NCI-H2171 treated with DMSO at 0.1 percent for 48 hours (cell line): Measurements from ENCODE around the gene TMBIM1.

Experiments
- DNase-seq: peaks from one replicate; lab custom pipeline; 2025; lab: John Stamatoyannopoulos, UW

Gene TMBIM1

GRCh38 chr2:218256612-218257350, 35.5 kb downstream of the TMBIM1 start:
- DNase-seq = no peak

DNA sequence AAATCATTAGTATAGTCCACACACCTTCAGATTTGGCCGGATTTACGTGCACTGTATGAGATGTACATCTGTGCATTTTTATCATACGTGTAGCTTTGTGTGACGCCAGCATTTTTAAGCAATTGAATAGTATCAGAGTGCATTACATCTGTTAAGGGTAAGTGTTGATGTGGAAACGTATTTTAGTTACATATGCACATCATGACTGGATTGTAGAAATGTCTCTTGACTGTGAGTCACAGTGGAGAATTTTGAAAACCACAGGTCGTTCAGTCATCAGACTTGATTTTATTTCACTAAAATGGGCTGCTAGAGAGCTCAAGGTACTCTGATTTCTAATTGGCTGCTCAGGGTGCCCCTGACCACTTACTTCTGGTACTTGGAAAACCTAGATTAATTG, 36.9 kb downstream of the TMBIM1 start:
- DNase-seq = no peak

DNA sequence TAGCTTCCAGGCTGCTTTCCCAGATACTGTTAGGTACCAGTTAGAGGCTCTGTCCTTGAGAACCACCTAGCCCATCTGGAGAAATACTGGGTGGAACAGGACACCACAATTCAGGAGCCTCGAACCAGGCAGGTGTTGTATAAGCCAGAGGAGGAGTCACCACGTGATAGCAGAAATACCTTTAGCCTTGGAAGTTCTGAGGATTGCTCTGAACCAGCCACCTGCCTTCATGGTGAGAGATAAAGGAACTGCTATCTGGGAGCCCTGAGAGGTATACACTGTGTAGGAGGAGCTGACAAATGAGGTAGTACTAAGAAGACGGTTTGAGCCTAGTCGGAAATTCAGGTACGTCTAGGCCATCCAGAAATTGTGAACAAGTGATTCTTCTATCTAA, 39.1 kb downstream of the TMBIM1 start:
- no peak for DNase-seq

DNA sequence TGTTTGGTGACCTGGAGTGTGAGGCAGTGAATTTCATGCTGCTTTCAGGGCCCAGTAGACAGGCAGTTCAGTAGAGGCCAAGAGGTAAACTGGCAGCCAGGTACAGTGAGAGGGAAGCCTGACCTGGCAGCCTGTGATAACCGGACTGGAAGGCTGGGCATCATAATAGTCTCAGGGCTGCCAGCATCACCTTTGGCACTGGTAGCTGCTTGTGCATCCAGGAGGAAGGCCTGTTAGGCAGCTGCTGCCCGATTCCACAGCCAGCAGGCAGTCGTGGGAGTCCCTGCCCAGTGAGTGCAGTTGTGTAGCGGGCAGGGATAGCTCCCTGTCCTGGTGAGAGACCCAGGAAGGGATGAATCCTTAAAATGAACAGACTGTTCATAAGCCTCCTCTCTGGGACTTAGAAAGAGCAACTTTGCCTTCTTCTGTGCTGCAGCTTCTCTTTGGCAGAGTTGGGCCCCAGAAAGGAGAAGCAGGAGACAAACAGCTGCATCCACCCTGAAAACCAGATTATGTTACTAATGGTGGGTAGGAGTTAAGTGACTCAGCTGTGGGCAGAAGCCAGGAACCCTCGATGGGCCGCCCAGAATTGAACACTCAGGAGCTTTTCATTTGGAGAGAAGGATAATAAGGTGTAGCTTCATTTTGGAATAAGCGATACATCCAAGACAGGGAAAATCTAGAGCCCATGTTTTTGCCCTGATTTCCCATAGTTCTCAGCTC, 39.6 kb downstream of the TMBIM1 start:
- DNase-seq = no peak

DNA sequence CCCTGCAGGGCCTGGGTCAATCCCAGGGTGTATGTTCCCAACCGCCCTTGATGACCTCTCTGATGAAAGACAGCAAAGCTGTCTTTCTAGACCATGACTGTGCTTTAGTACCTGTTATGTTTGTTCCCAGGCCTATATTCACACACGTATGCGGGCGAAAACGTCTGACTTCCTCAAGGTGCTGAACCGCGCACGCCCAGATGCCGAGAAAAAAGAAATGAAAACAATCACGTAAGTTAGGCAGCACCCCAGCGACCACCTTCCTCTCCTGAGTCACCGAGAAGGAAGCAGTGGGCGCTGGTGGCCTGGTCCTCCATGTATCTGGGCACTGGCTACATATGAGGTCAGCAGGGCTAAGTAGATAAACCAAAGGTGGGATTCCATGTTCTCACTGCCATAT, 42.6 kb downstream of the TMBIM1 start:
- DNase-seq = no peak

DNA sequence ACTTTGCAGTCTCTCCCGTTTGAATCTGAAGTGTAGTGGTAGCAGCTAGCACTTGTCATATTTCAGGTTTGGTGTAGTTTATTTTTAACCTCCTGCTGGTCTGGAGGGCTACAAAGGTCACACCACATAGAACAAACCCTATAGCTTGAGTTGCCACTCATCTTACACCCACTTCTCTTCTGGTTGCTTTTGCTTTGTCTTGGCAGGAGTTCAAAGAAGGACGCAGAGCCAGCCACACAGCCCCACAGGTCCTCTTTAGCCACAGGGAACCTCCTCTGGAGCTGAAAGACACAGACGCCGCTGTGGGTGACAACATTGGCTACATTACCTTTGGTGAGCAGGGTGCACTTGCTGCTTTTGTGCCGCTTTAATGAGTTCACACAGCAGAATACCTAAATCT, 47.1 kb downstream of the TMBIM1 start:
- DNase-seq = no peak

- DNase-seq = no peak
Measured at GRCh38 chr2:218244665-218245064, 47.6 kb downstream of the TMBIM1 start.

- DNase-seq = no peak
Measured at GRCh38 chr2:218244204-218244603, 48.1 kb downstream of the TMBIM1 start.

DNA sequence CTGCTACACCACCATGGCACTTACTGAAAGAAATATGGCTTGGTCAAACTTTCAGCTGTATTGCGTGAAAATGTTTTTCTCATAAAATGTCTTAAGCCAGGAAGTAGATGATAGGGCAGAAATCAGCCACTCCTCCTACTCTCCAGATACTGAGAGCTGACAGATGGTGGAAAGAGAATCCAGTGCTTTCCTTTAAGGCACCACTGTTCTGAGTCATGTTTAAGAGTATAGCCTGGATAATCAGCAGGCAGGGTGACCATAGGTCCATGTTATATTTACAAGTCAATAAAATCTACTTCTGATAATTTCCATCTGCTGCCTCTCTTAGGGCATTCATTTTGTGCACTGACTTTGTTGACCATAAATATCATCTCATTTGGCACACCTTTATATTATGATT, 53.4 kb downstream of the TMBIM1 start:
- DNase-seq = no peak

DNA sequence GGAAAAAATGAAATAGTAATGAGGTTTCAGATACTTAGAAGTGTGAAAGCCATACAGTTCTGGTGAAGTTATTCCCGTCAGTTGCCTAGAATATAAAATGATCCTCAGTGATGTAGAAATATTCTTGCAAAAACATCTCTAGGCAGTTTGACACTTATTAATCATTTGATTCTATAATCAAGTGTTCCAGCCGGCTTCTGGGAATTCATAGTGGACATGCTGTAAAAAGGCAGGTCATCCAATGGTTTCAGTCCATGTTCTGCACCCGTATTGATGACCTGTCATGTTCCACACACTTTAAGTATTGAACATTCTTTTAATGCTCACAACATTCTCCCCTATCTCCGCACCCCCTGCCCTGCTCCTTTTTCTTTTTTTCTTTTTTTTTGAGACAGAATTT, 55.5 kb downstream of the TMBIM1 start:
- DNase-seq = no peak

GRCh38 chr2:218235017-218235416, 57.3 kb downstream of the TMBIM1 start:
- no peak for DNase-seq

GRCh38 chr2:218234521-218234920, 57.8 kb downstream of the TMBIM1 start:
- DNase-seq = no peak

DNA sequence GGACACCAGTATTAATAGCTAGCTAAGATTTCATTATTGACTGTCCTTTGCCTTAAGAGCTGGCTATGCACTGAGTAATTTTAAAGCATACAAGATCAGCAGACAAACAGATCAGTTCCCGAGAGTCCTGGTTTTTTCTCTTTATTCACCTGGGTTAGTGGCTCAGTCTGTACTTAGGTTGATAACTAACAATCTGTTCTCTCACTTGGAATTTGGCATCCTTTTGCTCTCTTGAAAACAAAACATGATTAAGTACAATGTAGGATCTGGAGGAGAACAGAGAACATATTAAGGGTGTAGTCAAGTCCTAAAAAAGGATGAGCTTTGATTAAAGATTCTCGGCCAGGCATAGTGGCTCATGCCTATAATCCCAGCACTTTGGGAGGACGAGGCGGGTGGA, 58.8 kb downstream of the TMBIM1 start:
- no peak for DNase-seq

GRCh38 chr2:218230882-218231281, 61.4 kb downstream of the TMBIM1 start:
- no peak for DNase-seq

DNA sequence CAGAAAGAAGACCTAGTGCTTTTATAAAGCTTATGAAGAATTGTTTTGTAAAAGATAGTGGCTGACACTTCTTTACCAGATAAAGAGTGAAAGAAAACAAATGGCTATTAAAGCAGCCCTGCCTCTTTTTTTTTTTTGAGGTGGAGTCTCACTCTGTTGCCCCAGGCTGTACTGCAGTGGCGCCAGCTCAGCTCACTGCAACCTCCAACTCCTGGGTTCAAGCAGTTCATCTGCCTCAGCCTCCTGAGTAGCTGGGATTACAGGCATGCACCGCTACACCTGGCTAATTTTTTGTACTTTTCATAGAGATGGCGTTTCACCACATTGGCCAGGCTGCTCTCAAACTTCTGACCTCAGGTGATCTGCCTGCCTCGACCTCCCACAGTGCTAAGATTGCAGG, 62.5 kb downstream of the TMBIM1 start:
- no peak for DNase-seq

DNA sequence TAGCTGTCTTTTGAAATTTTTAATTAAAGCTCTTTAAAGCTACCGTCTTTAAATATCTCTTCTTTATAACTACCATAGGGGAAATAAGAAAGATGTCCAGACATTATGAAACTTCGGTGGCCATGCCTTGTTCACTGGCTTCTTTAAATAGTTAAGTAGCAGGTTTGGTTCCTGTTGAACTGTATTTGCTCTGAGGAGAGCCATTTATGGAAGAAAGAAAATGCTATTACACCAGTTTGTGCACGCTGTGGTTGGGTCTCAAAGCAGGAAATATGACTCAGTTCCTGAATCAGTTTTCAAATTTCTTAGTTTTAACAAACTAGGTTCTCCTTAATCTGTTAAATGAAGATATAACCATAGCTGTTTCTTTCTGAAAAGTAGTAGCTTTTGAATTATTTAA, 63.1 kb downstream of the TMBIM1 start:
- no peak for DNase-seq

DNA sequence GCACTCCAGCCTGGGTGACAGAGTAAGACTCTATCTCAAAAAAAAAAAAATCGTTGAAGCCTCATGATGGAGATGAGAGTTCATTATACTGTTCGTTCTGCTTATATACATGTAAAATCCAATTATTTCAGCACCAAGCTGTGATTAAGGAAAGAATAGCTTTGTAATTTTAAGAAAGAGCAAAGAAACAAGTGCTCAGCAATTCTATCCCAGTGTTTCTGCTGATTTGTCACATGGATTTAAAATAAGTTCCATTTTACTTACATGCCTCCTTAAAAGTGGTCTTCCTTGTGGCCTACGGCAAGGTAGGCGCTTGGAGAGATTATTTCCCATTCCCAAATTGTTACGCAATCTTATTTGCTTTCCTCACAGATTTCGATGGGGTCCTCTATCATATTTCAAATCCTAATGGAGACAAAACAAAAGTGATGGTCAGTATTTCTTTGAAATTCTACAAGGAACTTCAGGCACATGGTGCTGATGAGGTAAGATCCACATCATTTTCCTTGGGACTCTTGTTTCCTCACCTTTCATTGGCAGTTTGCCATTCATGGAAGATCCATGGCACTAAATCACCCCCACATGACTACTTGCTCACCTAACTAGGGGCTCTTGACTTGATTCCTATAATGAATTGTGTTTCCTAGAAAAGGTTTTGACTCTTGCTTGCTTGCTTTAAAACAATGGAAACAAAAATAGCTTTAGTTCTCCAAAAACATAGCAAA, 63.8 kb downstream of the TMBIM1 start:
- no peak for DNase-seq

DNA sequence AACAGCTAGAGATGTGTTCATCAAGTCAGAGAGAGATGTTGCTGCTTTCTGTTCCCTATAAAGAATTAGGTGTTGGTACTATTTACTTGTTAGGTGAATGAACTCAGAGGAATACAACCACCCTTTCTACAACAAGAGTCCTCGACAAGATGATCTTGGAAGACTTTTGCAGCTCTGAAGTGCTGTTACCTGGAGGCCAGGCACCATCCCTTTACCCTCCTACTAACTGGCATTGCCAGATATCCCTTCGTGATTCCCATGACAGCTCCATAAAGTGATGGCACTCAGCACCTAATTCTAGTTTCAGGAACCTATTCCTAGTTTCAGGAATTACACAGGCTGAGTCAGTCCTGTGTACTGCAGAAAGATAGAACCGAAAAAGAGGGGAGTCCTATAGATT, 65.4 kb downstream of the TMBIM1 start:
- DNase-seq = no peak
